ENCODE measurements around the gene SMARCA4. TPM values are rescaled to one million over a fixed set of nuclear protein-coding genes. Genes with fewer than 3 reads are reported as not detected.

SMARCA4 gene
- total RNA-seq, result 79.5 TPM
- polyA plus RNA-seq, result 1 to 10 TPM; 6.3 to 8.7 (median 7.2) TPM

DNA sequence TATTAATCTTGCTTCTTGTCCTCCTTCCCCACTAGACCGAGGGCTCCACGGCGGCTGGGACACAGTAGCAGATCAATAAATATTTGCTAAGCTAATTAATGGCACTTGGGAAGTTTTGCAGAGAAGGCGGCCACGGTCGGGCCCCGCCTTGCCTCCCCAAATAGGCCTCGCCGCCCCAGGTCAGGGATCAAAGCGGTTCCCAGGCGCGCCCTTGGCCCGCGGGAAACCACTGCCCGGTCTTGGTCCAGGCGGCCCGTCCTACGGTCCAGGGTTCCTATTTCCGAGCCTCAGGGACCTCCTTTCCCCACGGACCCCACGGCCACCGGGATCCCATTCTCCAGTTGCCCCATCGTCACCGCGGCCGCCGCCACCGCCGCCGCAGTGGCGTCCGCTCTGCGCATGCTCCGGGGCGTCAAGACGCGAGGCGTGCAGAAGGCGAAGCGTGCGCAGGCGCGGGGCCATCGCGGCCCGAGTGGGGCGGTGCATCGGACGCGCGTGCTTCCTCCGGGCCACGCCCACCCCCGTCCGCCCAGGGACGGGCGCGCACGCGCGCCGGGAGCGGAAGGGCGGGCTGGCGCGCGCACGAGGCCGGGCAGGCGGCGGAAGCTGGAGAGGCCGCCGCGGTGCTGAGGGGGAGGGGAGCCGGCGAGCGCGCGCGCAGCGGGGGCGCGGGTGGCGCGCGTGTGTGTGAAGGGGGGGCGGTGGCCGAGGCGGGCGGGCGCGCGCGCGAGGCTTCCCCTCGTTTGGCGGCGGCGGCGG lies at the start of gene SMARCA4:
Gene SMARCA4 (plus strand): TSS at position 717 of the 759 bp plus-strand sequence. CDS start 23,122 bp downstream, outside the sequence.
- peaks cover 38% of the 10 kb centered on the region for H3K4me1 ChIP-seq (ENCODE audit: control insufficient read depth, insufficient read depth, low read length, poor library complexity, severe bottlenecking)
- H3K4me3 Mint-ChIP-seq, result peak within 1 kb of the TSS; percentile 90 to 98 (median 95)
- peaks cover 14 to 49% (median 28%) of the 10 kb centered on the region in 4 donors for H3K4me1 Mint-ChIP-seq
- peaks cover 3% of the 10 kb centered on the region for H3K36me3 Mint-ChIP-seq
- no peaks in the 10 kb centered on the region for H3K27me3 ChIP-seq (ENCODE audit: control insufficient read depth, insufficient read depth, low read length)
- peaks cover 4% of the 10 kb centered on the region for H3K27me3 Mint-ChIP-seq
- DNase-seq (peak; percentile 97 to 98 (median 97)), ATAC-seq (ENCODE audit: low read depth in 2 of 2) (peak; percentile 82 to 85)
- no peaks in the 10 kb centered on the region for H3K9me3 Mint-ChIP-seq
- peak within 1 kb of the TSS; percentile 82 to 94 (median 93) for H3K27ac Mint-ChIP-seq
- peak within 1 kb of the TSS; percentile 86 for H3K4me3 ChIP-seq (ENCODE audit: low read depth, low read length)
- H3K27ac ChIP-seq (ENCODE audit: insufficient read depth, low read length, poor library complexity, severe bottlenecking), result peak within 1 kb of the TSS; percentile 90
- H3K9me3 ChIP-seq (ENCODE audit: control insufficient read depth in 2 of 2, low read length in 2 of 2), result no peaks in the 10 kb centered on the region
- no peaks in the 10 kb centered on the region for H3K36me3 ChIP-seq (ENCODE audit: control insufficient read depth, insufficient read depth, low read length)

DNA sequence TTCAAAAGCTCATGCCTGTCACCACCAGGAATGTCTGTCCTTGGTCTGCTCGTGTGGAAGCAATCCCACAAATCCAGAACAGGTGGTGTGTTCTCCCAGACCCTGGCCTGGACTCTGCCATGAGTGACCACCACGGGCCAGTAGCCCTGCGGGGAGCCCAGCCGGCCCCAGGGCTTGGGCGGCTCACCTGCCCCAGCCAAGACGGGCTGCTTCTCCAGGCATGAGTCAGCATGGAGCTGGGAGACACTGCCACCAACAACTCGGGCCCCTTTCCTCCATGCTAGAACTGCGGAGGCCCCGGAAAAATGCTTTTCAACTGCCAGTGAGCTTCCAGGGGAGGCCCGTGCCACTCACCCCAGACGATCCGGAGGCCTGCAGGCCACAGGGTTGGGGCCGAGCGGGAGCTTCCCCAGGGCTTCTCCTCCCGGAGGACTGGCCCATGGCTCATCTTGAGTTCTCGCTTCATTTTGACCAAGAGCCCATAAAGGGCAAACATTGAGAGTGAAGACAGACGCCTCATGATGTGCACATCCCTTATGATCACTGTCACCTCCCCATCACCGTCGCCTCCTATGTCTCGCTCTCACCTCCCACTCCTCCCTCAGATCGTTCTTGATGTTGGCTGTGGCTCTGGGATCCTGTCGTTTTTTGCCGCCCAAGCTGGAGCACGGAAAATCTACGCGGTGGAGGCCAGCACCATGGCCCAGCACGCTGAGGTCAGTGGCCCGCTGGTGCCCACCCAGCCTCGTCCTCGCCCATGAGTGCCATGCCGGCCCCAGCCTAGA lies 49.1 kb upstream of the SMARCA4 start:
- Histone ChIP-seq H3K4me3 (ENCODE audit: low read depth, low read length) (no peak overlapping the region), H3K4me1 (ENCODE audit: control insufficient read depth, insufficient read depth, low read length, poor library complexity, severe bottlenecking) (no peaks in the 10 kb centered on the region), H3K27ac (ENCODE audit: insufficient read depth, low read length, poor library complexity, severe bottlenecking) (no peak overlapping the region), H3K9me3 (ENCODE audit: control insufficient read depth in 2 of 2, low read length in 2 of 2) (no peaks in the 10 kb centered on the region), H3K27me3 (ENCODE audit: control insufficient read depth, insufficient read depth, low read length) (no peaks in the 10 kb centered on the region), H3K36me3 (ENCODE audit: control insufficient read depth, insufficient read depth, low read length) (peaks cover 25% of the 10 kb centered on the region)
- no peaks in the 10 kb centered on the region for H3K9me3 Mint-ChIP-seq
- H3K4me1 Mint-ChIP-seq, result no peaks in the 10 kb centered on the region
- peaks cover 10% of the 10 kb centered on the region for H3K36me3 Mint-ChIP-seq
- no peak overlapping the region for H3K27ac Mint-ChIP-seq
- ATAC-seq (ENCODE audit: low read depth in 2 of 2), result no peak
- H3K4me3 Mint-ChIP-seq, result no peak overlapping the region
- H3K27me3 Mint-ChIP-seq, result no peaks in the 10 kb centered on the region
- DNase-seq, result no peak

DNA sequence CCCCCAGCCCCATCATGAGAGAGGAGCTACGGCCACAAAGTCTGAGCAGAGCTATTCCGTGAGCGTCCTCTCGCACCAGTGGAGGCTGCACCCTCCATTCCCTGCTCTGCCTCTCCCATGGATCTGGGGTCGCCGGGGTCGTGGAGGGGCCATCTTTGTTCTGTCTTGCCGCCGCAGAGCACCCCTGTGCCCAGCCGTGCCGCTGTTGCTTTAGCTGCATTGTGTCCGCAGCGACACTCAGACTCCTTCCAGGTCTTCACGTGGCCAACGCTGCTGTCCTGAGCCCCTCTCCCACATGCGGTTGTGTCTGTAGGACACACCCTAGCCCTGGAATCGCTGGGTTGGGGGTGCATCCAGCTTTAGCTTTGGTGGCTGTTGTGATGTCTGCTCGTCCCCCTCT lies 48.2 kb upstream of the SMARCA4 start:
- Histone ChIP-seq H3K4me1 (ENCODE audit: control insufficient read depth, insufficient read depth, low read length, poor library complexity, severe bottlenecking) (no peaks in the 10 kb centered on the region), H3K27ac (ENCODE audit: insufficient read depth, low read length, poor library complexity, severe bottlenecking) (no peak overlapping the region), H3K27me3 (ENCODE audit: control insufficient read depth, insufficient read depth, low read length) (no peaks in the 10 kb centered on the region), H3K9me3 (ENCODE audit: control insufficient read depth in 2 of 2, low read length in 2 of 2) (no peaks in the 10 kb centered on the region), H3K4me3 (ENCODE audit: low read depth, low read length) (no peak overlapping the region), H3K36me3 (ENCODE audit: control insufficient read depth, insufficient read depth, low read length) (peaks cover 25% of the 10 kb centered on the region)
- Mint-ChIP-seq H3K4me1 (no peaks in the 10 kb centered on the region), H3K27ac (no peak overlapping the region), H3K9me3 (no peaks in the 10 kb centered on the region), H3K36me3 (peaks cover 10% of the 10 kb centered on the region), H3K27me3 (no peaks in the 10 kb centered on the region), H3K4me3 (no peak overlapping the region)
- DNase-seq, result no peak
- no peak for ATAC-seq (ENCODE audit: low read depth in 2 of 2)

DNA sequence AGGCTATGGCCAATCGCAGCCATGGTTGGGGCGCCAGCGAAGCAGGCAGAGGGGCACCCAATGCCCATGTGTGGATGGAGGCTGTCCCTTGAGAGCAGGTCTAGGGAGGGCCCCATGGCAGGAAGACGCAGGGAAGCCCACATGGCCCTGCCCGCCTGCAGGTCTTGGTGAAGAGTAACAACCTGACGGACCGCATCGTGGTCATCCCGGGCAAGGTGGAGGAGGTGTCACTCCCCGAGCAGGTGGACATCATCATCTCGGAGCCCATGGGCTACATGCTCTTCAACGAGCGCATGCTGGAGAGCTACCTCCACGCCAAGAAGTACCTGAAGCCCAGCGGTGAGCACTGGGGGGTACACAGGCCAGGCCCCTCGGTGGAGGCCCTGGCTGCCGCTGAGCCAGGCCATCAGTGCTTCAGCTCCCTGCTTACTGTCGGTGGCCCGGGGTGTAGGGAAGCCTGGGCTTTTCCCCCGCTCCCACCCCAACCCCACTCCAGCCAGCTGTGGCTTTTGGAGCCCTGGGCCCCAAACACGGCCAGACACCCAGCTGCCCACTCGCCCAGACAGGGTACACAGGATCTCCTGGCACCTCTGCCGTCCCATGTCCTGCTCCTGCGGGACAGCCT lies 47.0 kb upstream of the SMARCA4 start:
- Mint-ChIP-seq H3K27me3 (no peaks in the 10 kb centered on the region), H3K4me1 (no peaks in the 10 kb centered on the region), H3K36me3 (peaks cover 9% of the 10 kb centered on the region), H3K4me3 (no peak overlapping the region), H3K9me3 (no peaks in the 10 kb centered on the region), H3K27ac (no peak overlapping the region)
- DNase-seq (no peak), ATAC-seq (ENCODE audit: low read depth in 2 of 2) (no peak)
- Histone ChIP-seq H3K4me3 (ENCODE audit: low read depth, low read length) (no peak overlapping the region), H3K36me3 (ENCODE audit: control insufficient read depth, insufficient read depth, low read length) (peaks cover 20% of the 10 kb centered on the region), H3K9me3 (ENCODE audit: control insufficient read depth in 2 of 2, low read length in 2 of 2) (no peaks in the 10 kb centered on the region), H3K27ac (ENCODE audit: insufficient read depth, low read length, poor library complexity, severe bottlenecking) (no peak overlapping the region), H3K27me3 (ENCODE audit: control insufficient read depth, insufficient read depth, low read length) (no peaks in the 10 kb centered on the region), H3K4me1 (ENCODE audit: control insufficient read depth, insufficient read depth, low read length, poor library complexity, severe bottlenecking) (no peaks in the 10 kb centered on the region)

DNA sequence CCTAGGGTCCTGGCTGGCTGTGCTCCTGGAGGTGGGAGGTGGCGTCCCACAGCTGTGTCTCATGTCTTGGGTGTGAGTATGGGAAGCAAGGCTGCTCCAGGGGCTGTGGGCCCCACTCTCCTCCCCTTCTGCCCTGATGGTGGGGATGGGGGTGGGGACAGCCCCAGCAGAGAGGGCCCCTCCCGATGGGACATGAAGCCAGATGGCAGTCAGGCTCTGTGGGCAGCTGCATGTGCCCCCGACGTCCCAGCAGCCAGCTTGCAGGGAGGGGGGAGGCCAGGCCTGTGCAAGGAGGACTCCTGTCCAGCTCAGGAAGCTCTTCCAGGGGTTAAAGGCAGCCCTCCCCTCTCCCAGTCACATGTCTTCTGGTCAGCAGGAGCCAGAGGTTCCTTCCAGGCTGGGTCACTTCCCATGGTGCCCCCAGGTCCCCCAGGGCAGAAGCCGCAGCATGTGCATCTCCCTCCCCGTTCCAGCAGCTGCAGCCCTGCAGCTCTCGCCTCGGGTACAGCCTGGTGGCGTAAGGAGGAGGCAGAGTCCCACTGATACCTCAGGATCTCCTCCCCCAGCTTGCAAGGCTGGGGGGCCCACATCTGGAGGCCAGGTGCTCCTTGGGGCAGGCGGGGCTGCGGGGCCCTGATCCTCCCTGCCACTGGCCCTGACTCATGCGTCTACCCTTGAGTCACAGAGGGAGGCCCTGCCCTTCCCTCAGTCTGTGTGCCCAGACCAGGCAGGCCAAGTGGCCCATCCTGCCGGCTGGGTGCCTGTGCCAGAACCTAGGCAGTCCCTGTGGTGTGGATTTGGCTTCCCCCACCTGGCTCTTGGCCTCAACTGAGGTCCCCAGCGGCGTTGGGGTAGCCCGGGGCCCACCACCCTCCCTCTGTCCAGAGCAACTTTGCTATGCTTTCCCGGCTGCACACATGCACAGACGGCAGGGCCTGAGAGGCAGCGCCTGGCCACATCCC lies 45.4 kb upstream of the SMARCA4 start:
- H3K4me1 ChIP-seq (ENCODE audit: control insufficient read depth, insufficient read depth, low read length, poor library complexity, severe bottlenecking), result no peaks in the 10 kb centered on the region
- peaks cover 15% of the 10 kb centered on the region for H3K36me3 ChIP-seq (ENCODE audit: control insufficient read depth, insufficient read depth, low read length)

DNA sequence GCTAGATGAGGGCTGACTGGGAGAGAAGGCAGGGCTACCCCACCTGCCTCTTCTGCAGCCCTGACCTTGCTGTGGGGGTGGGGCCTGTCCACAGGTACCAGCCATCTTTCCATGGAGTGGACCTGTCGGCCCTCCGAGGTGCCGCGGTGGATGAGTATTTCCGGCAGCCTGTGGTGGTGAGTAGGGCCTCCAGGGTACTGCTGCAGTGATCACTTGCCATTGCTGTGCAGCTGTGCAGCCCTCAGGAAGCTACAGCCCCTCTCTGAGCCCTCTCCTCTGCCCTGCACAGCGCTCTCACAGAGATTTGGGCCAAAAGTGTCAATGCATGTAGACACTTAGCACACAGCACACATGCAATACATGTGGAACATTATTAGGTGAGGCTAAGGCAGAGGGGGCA lies 44.2 kb upstream of the SMARCA4 start:
- no peaks in the 10 kb centered on the region for H3K27me3 ChIP-seq (ENCODE audit: control insufficient read depth, insufficient read depth, low read length)
- H3K4me1 Mint-ChIP-seq, result no peaks in the 10 kb centered on the region
- ATAC-seq (ENCODE audit: low read depth in 2 of 2) (no peak), DNase-seq (no peak)
- peaks cover 11% of the 10 kb centered on the region for H3K36me3 ChIP-seq (ENCODE audit: control insufficient read depth, insufficient read depth, low read length)
- H3K4me1 ChIP-seq (ENCODE audit: control insufficient read depth, insufficient read depth, low read length, poor library complexity, severe bottlenecking), result no peaks in the 10 kb centered on the region
- no peak overlapping the region for H3K27ac ChIP-seq (ENCODE audit: insufficient read depth, low read length, poor library complexity, severe bottlenecking)
- H3K4me3 Mint-ChIP-seq, result no peak overlapping the region
- peaks cover 9% of the 10 kb centered on the region for H3K36me3 Mint-ChIP-seq
- H3K27me3 Mint-ChIP-seq, result no peaks in the 10 kb centered on the region
- H3K9me3 ChIP-seq (ENCODE audit: control insufficient read depth in 2 of 2, low read length in 2 of 2), result no peaks in the 10 kb centered on the region
- H3K27ac Mint-ChIP-seq, result no peak overlapping the region
- no peak overlapping the region for H3K4me3 ChIP-seq (ENCODE audit: low read depth, low read length)
- no peaks in the 10 kb centered on the region for H3K9me3 Mint-ChIP-seq

More for the DNA sequence above, 45.4 kb upstream of the SMARCA4 start:
- H3K4me1 Mint-ChIP-seq, result no peaks in the 10 kb centered on the region
- H3K27ac ChIP-seq (ENCODE audit: insufficient read depth, low read length, poor library complexity, severe bottlenecking), result no peak overlapping the region
- no peaks in the 10 kb centered on the region for H3K9me3 Mint-ChIP-seq
- no peaks in the 10 kb centered on the region for H3K9me3 ChIP-seq (ENCODE audit: control insufficient read depth in 2 of 2, low read length in 2 of 2)
- no peak overlapping the region for H3K4me3 ChIP-seq (ENCODE audit: low read depth, low read length)
- no peaks in the 10 kb centered on the region for H3K27me3 Mint-ChIP-seq
- no peaks in the 10 kb centered on the region for H3K27me3 ChIP-seq (ENCODE audit: control insufficient read depth, insufficient read depth, low read length)
- no peak for DNase-seq
- H3K36me3 Mint-ChIP-seq, result peaks cover 9% of the 10 kb centered on the region
- no peak for ATAC-seq (ENCODE audit: low read depth in 2 of 2)
- H3K4me3 Mint-ChIP-seq, result no peak overlapping the region
- H3K27ac Mint-ChIP-seq, result no peak overlapping the region

DNA sequence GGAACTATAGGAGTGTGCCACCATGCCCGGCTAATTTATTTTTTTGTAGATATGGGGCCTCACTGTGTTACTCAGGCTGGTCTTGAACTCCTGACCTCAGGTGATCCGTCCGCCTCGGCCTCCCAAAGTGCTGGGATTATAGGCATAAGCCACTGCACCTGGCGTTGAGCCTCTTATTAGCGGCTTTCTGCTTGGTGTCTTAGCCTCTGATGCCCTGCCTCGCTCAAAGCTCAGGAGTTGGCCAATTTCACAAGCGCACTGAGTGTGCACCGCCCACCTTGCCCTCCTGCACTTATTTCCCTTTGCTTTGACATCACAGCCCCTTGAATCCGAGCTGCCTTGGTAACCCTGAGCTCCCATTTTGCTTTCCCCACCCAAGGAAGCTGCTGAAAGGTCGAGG lies 42.5 kb upstream of the SMARCA4 start:
- no peak for DNase-seq
- H3K4me3 Mint-ChIP-seq, result no peak overlapping the region
- no peaks in the 10 kb centered on the region for H3K4me1 Mint-ChIP-seq
- Histone ChIP-seq H3K4me3 (ENCODE audit: low read depth, low read length) (no peak overlapping the region), H3K4me1 (ENCODE audit: control insufficient read depth, insufficient read depth, low read length, poor library complexity, severe bottlenecking) (no peaks in the 10 kb centered on the region), H3K27ac (ENCODE audit: insufficient read depth, low read length, poor library complexity, severe bottlenecking) (no peak overlapping the region), H3K9me3 (ENCODE audit: control insufficient read depth in 2 of 2, low read length in 2 of 2) (no peaks in the 10 kb centered on the region), H3K36me3 (ENCODE audit: control insufficient read depth, insufficient read depth, low read length) (no peaks in the 10 kb centered on the region), H3K27me3 (ENCODE audit: control insufficient read depth, insufficient read depth, low read length) (no peaks in the 10 kb centered on the region)
- peak overlapping the region in 1 of 3 donors; percentile 56 for H3K27ac Mint-ChIP-seq
- H3K27me3 Mint-ChIP-seq, result no peaks in the 10 kb centered on the region
- ATAC-seq (ENCODE audit: low read depth in 2 of 2), result no peak
- H3K36me3 Mint-ChIP-seq, result peaks cover 4% of the 10 kb centered on the region
- no peaks in the 10 kb centered on the region for H3K9me3 Mint-ChIP-seq
